ENCODE data around the gene SMCHD1. TPM values are rescaled to one million over a fixed set of nuclear protein-coding genes. Genes with fewer than 3 reads are reported as not detected.

SMCHD1 gene
- polyA plus RNA-seq, 4 donors, result 11.2 to 37.7 (median 14.3) TPM

DNA sequence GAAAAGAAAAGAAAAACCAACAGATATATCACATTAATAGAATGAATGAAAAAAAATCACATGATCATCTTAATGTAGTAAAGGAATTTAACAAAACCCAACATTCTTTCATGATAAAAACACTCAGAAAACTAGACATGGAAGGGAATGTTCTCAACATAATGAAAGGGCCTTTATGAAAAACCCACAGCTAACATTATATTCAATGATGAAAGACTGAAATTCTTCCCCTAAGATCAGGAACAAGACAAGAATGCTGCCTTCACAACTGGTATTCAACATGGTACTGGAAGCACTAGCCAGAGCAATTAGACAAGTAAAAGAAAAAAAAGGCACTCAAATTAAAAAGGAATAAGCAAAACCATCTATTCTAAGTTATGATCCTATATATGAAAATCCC, 162.8 kb downstream of the SMCHD1 start:
- no peak overlapping the region for H3K4me3 ChIP-seq (ENCODE audit: low read depth in 1 of 3, low read length in 3 of 3)
- peaks cover 0 to 6% of the 10 kb centered on the region in 2 donors for H3K9me3 ChIP-seq (ENCODE audit: control insufficient read depth in 2 of 2, insufficient read depth in 1 of 2, low read depth in 1 of 2, low read length in 1 of 2)
- H3K4me1 ChIP-seq (ENCODE audit: control insufficient read depth in 3 of 3, insufficient read depth in 2 of 3, low read depth in 1 of 3, low read length in 2 of 3), result no peaks in the 10 kb centered on the region
- H3K27me3 ChIP-seq (ENCODE audit: control insufficient read depth in 3 of 3, insufficient read depth in 3 of 3, low read length in 3 of 3), result no peaks in the 10 kb centered on the region
- FAIRE-seq (no peak), DNase-seq (no peak)
- no peak overlapping the region for H3K27ac ChIP-seq (ENCODE audit: low read depth in 1 of 3, low read length in 2 of 3)
- no peaks in the 10 kb centered on the region for H3K36me3 ChIP-seq (ENCODE audit: control insufficient read depth in 3 of 3, insufficient read depth in 2 of 3, low read depth in 1 of 3, low read length in 3 of 3)

DNA sequence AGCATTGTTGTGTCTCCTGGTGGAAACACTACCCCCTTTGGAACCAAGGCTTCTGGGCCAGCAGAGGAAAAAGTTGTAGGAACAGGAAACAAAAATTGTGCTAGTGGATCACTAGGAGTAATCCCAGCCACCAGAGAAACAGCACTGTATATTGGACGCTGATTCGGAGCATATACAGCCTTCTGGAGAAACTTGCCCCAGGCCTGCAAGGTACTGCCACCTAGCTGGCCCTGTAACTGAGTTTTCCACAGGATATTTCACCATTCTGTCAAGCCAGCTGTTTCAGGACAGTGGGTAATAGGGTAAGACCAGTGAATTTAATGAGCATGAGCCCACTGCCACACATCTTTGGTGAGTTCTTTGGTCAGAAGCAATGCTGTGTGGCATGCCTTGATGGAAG, 166.2 kb downstream of the SMCHD1 start:
- Histone ChIP-seq H3K27me3 (ENCODE audit: control insufficient read depth in 3 of 3, insufficient read depth in 3 of 3, low read length in 3 of 3) (no peaks in the 10 kb centered on the region), H3K4me1 (ENCODE audit: control insufficient read depth in 3 of 3, insufficient read depth in 2 of 3, low read depth in 1 of 3, low read length in 2 of 3) (no peaks in the 10 kb centered on the region), H3K4me3 (ENCODE audit: low read depth in 1 of 3, low read length in 3 of 3) (no peak overlapping the region), H3K9me3 (ENCODE audit: control insufficient read depth in 2 of 2, insufficient read depth in 1 of 2, low read depth in 1 of 2, low read length in 1 of 2) (peaks cover 0 to 4% of the 10 kb centered on the region in 2 donors), H3K36me3 (ENCODE audit: control insufficient read depth in 3 of 3, insufficient read depth in 2 of 3, low read depth in 1 of 3, low read length in 3 of 3) (no peaks in the 10 kb centered on the region), H3K27ac (ENCODE audit: low read depth in 1 of 3, low read length in 2 of 3) (no peak overlapping the region)
- DNase-seq, result no peak
- WGBS, 3 donors, result 87 to 97% (median 90%) methylated on average over 2 of the region's 2 CpGs
- no peak for FAIRE-seq

DNA sequence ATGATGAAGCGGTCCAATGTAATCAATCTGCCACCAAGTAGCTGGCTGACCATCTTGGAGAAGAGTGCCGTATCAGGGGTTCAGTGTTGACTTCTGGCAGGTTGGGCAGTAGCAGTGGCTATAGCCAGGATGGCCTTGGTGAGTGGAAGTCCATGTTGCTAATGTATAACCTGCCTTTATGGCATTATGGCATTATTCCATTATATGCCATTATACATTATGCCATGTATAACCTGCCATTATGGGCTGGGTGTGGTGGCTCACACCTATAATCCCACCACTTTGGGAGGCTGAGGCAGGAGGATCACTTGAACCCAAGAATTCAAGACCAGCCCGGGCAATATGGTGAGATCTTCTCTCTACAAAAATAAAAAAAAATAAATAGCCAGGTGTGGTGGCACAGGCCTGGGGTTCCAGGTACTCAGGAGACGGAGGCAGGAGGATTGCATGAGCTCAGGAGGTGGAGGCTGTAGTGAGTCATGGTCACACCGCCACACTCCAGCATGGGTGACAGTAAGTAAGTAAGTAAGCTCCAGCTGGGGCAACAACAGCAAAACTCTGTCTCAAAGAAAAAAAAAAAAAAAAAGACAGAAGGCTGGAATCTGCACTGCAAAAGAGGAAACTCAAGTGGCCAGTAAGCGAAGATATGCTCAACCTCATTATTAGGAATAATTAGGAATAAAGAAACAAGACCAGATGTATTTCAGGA, 166.8 kb downstream of the SMCHD1 start:
- no peak overlapping the region for H3K4me3 ChIP-seq (ENCODE audit: low read depth in 1 of 3, low read length in 3 of 3)
- WGBS, 3 donors, result 78 to 93% (median 80%) methylated on average over 6 of the region's 6 CpGs
- no peaks in the 10 kb centered on the region for H3K36me3 ChIP-seq (ENCODE audit: control insufficient read depth in 3 of 3, insufficient read depth in 2 of 3, low read depth in 1 of 3, low read length in 3 of 3)
- no peaks in the 10 kb centered on the region for H3K27me3 ChIP-seq (ENCODE audit: control insufficient read depth in 3 of 3, insufficient read depth in 3 of 3, low read length in 3 of 3)
- FAIRE-seq, result no peak
- peaks cover 0 to 4% of the 10 kb centered on the region in 2 donors for H3K9me3 ChIP-seq (ENCODE audit: control insufficient read depth in 2 of 2, insufficient read depth in 1 of 2, low read depth in 1 of 2, low read length in 1 of 2)
- H3K27ac ChIP-seq (ENCODE audit: low read depth in 1 of 3, low read length in 2 of 3), result no peak overlapping the region
- no peak for DNase-seq
- no peaks in the 10 kb centered on the region for H3K4me1 ChIP-seq (ENCODE audit: control insufficient read depth in 3 of 3, insufficient read depth in 2 of 3, low read depth in 1 of 3, low read length in 2 of 3)

DNA sequence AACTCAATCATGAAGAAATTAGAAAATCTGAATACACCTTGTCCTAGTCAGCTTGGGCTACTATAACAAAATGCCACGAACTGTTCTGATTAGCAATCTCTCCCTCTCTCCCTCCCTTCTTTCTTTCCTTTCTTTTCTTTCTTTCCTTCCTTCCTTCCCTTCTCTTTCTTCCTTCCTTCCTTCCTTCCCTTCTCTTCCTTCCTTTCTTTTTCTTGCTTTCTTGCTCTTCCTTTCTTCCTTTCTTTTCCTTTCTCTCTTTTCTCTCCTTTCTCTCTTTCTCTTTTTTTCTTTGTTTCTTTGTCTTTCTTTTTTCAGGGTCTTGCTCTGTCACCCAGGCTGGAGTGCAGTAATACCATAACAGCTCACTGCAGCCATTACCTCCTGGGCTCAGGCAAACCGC, 167.7 kb downstream of the SMCHD1 start:
- no peaks in the 10 kb centered on the region for H3K36me3 ChIP-seq (ENCODE audit: control insufficient read depth in 3 of 3, insufficient read depth in 2 of 3, low read depth in 1 of 3, low read length in 3 of 3)
- no peak overlapping the region for H3K27ac ChIP-seq (ENCODE audit: low read depth in 1 of 3, low read length in 2 of 3)
- no peaks in the 10 kb centered on the region for H3K4me1 ChIP-seq (ENCODE audit: control insufficient read depth in 3 of 3, insufficient read depth in 2 of 3, low read depth in 1 of 3, low read length in 2 of 3)
- 42 to 88% (median 81%) methylated on average over 2 of the region's 2 CpGs for WGBS, 3 donors
- H3K27me3 ChIP-seq (ENCODE audit: control insufficient read depth in 3 of 3, insufficient read depth in 3 of 3, low read length in 3 of 3), result no peaks in the 10 kb centered on the region
- FAIRE-seq, result no peak
- DNase-seq, result no peak
- no peak overlapping the region for H3K4me3 ChIP-seq (ENCODE audit: low read depth in 1 of 3, low read length in 3 of 3)
- H3K9me3 ChIP-seq (ENCODE audit: control insufficient read depth in 2 of 2, insufficient read depth in 1 of 2, low read depth in 1 of 2, low read length in 1 of 2), result no peaks in the 10 kb centered on the region

DNA sequence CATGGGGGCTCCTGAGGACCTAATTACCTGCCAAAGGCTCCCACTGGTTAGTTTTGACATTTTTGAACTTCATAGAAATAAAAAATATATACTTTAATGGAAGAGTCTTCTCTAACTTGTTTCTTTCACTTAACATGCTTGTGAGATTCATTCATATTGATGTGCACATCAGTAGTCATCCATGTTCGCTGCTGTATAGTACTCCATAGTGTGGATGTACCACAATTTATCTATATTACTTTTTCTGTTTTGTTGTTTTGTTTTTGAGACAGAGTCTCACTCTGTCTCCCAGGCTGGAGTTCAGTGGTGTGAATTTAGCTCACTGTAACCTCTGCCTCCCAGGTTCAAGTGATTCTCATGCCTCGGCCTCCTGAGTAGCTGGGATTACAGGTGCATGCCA, 168.4 kb downstream of the SMCHD1 start:
- WGBS, 3 donors, result 96 to 98% (median 97%) methylated on average over 2 of the region's 2 CpGs
- FAIRE-seq, result no peak
- Histone ChIP-seq H3K4me1 (ENCODE audit: control insufficient read depth in 3 of 3, insufficient read depth in 2 of 3, low read depth in 1 of 3, low read length in 2 of 3) (no peaks in the 10 kb centered on the region), H3K27me3 (ENCODE audit: control insufficient read depth in 3 of 3, insufficient read depth in 3 of 3, low read length in 3 of 3) (no peaks in the 10 kb centered on the region), H3K36me3 (ENCODE audit: control insufficient read depth in 3 of 3, insufficient read depth in 2 of 3, low read depth in 1 of 3, low read length in 3 of 3) (no peaks in the 10 kb centered on the region), H3K9me3 (ENCODE audit: control insufficient read depth in 2 of 2, insufficient read depth in 1 of 2, low read depth in 1 of 2, low read length in 1 of 2) (no peaks in the 10 kb centered on the region), H3K4me3 (ENCODE audit: low read depth in 1 of 3, low read length in 3 of 3) (no peak overlapping the region), H3K27ac (ENCODE audit: low read depth in 1 of 3, low read length in 2 of 3) (no peak overlapping the region)
- DNase-seq, result no peak

DNA sequence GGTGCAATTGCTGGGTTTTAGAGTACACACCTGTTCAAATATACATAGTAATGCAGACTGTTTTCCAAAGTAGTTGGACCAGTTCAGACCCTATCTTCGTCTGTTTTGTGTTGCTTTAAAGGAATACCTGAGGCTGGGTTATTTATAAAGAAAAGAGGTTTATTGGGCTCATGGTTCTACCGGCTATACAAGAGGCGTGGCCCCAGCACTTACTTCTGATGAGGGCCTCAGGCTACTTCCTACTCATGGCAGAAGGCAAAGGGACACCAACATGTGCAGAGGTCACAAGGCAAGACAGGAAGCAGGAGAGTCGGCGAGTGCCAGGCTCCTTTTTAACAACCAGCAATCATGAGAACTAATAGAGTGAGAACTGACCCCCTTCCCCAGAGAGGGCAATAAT, 169.3 kb downstream of the SMCHD1 start:
- H3K27me3 ChIP-seq (ENCODE audit: control insufficient read depth in 3 of 3, insufficient read depth in 3 of 3, low read length in 3 of 3), result no peaks in the 10 kb centered on the region
- H3K4me3 ChIP-seq (ENCODE audit: low read depth in 1 of 3, low read length in 3 of 3), result no peak overlapping the region
- no peak for FAIRE-seq
- no peaks in the 10 kb centered on the region for H3K4me1 ChIP-seq (ENCODE audit: control insufficient read depth in 3 of 3, insufficient read depth in 2 of 3, low read depth in 1 of 3, low read length in 2 of 3)
- 82 to 85% (median 82%) methylated on average over 5 of the region's 5 CpGs for WGBS, 3 donors
- H3K9me3 ChIP-seq (ENCODE audit: control insufficient read depth in 2 of 2, insufficient read depth in 1 of 2, low read depth in 1 of 2, low read length in 1 of 2), result no peaks in the 10 kb centered on the region
- no peaks in the 10 kb centered on the region for H3K36me3 ChIP-seq (ENCODE audit: control insufficient read depth in 3 of 3, insufficient read depth in 2 of 3, low read depth in 1 of 3, low read length in 3 of 3)
- DNase-seq, result no peak
- no peak overlapping the region for H3K27ac ChIP-seq (ENCODE audit: low read depth in 1 of 3, low read length in 2 of 3)

DNA sequence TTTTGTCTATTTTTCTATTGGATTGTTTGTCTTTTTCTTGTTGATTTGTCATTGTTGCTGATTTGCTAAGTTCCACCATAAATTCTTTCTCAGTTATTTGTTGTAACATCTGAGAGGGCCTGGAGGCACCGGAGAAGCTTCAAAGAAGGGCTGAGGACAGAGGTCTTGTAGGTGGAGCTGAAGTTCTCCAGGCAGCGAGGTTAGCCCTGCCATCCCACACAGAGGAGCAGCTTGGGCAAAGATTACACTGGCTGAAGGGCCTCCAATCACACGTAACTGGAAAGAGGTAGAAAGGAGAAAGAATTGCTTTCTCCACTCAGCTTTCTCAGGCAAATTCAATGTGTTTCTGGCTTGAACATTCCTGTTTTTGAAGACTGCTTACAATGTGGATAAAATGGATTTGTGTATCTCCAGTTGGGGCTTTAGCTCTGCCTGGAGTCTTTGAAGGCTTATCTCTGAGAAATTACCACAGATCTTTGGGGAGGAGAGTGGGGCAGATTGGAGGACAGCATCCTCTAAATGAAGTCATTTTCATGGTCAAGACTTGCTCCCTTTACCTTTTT, 170.2 kb downstream of the SMCHD1 start:
- H3K4me3 ChIP-seq (ENCODE audit: low read depth in 1 of 3, low read length in 3 of 3), result no peak overlapping the region
- DNase-seq (peak in 1 of 2 donors; percentile 36), FAIRE-seq (no peak)
- H3K27ac ChIP-seq (ENCODE audit: low read depth in 1 of 3, low read length in 2 of 3), result no peak overlapping the region
- H3K4me1 ChIP-seq (ENCODE audit: control insufficient read depth in 3 of 3, insufficient read depth in 2 of 3, low read depth in 1 of 3, low read length in 2 of 3), result no peaks in the 10 kb centered on the region
- H3K9me3 ChIP-seq (ENCODE audit: control insufficient read depth in 2 of 2, insufficient read depth in 1 of 2, low read depth in 1 of 2, low read length in 1 of 2), result no peaks in the 10 kb centered on the region
- no peaks in the 10 kb centered on the region for H3K27me3 ChIP-seq (ENCODE audit: control insufficient read depth in 3 of 3, insufficient read depth in 3 of 3, low read length in 3 of 3)
- WGBS, 3 donors, result 51 to 71% (median 62%) methylated on average over 3 of the region's 3 CpGs
- no peaks in the 10 kb centered on the region for H3K36me3 ChIP-seq (ENCODE audit: control insufficient read depth in 3 of 3, insufficient read depth in 2 of 3, low read depth in 1 of 3, low read length in 3 of 3)

DNA sequence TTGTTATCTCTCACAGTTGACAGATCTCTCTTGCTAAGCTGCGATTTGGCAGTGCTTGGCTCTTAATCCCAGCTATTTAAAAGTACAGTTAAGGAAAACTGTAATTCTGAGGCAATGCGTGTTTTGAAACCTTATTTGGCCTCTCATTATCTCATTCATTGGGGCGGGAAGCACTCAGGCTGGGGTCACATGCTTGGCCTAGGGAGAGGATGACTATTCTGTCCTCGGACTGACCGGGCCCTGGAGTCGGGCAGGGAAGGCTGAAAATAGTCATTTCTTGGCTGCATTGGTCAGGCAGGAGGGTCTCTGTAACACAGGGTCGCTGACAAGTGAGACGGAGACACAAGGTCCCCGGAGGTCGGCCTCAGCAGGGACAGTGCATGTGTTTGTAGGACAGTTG, 171.1 kb downstream of the SMCHD1 start:
- Histone ChIP-seq H3K9me3 (ENCODE audit: control insufficient read depth in 2 of 2, insufficient read depth in 1 of 2, low read depth in 1 of 2, low read length in 1 of 2) (no peaks in the 10 kb centered on the region), H3K36me3 (ENCODE audit: control insufficient read depth in 3 of 3, insufficient read depth in 2 of 3, low read depth in 1 of 3, low read length in 3 of 3) (no peaks in the 10 kb centered on the region), H3K4me1 (ENCODE audit: control insufficient read depth in 3 of 3, insufficient read depth in 2 of 3, low read depth in 1 of 3, low read length in 2 of 3) (no peaks in the 10 kb centered on the region), H3K27ac (ENCODE audit: low read depth in 1 of 3, low read length in 2 of 3) (no peak overlapping the region), H3K27me3 (ENCODE audit: control insufficient read depth in 3 of 3, insufficient read depth in 3 of 3, low read length in 3 of 3) (no peaks in the 10 kb centered on the region), H3K4me3 (ENCODE audit: low read depth in 1 of 3, low read length in 3 of 3) (no peak overlapping the region)
- 61 to 79% (median 75%) methylated on average over 10 of the region's 10 CpGs for WGBS, 3 donors
- DNase-seq, result no peak
- FAIRE-seq, result no peak

DNA sequence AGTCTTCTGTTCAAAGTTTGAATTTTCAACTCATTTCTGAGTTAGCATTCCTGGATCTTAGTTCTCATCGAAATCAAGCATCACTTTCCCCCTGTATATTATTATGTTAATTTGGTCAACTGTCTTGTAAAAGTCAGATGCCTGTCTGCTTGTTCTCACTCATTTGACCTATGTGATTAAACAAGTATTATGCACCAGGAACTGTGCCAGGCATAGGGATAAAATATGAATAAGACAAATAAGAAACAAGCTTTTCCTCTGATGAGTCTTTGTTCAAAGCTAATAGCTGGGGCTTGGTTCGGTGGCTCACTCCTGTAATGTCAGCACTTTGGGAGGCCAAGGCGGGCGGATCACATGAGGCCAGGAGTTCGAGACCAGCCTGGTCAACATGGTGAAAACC, 171.5 kb downstream of the SMCHD1 start:
- no peak for FAIRE-seq
- H3K36me3 ChIP-seq (ENCODE audit: control insufficient read depth in 3 of 3, insufficient read depth in 2 of 3, low read depth in 1 of 3, low read length in 3 of 3), result no peaks in the 10 kb centered on the region
- 71 to 83% (median 78%) methylated on average over 5 of the region's 5 CpGs for WGBS, 3 donors
- H3K27ac ChIP-seq (ENCODE audit: low read depth in 1 of 3, low read length in 2 of 3), result no peak overlapping the region
- no peak overlapping the region for H3K4me3 ChIP-seq (ENCODE audit: low read depth in 1 of 3, low read length in 3 of 3)
- no peak for DNase-seq
- no peaks in the 10 kb centered on the region for H3K4me1 ChIP-seq (ENCODE audit: control insufficient read depth in 3 of 3, insufficient read depth in 2 of 3, low read depth in 1 of 3, low read length in 2 of 3)
- H3K27me3 ChIP-seq (ENCODE audit: control insufficient read depth in 3 of 3, insufficient read depth in 3 of 3, low read length in 3 of 3), result no peaks in the 10 kb centered on the region
- no peaks in the 10 kb centered on the region for H3K9me3 ChIP-seq (ENCODE audit: control insufficient read depth in 2 of 2, insufficient read depth in 1 of 2, low read depth in 1 of 2, low read length in 1 of 2)
